Fibroblast of villous mesenchyme (primary cell): ENCODE measurements around the gene LSM14A. TPM values are rescaled to one million over a fixed set of nuclear protein-coding genes. Genes with fewer than 3 reads are reported as not detected.
A peak's percentile ranks its signal among the peaks of the same experiment; 100 is the strongest.

Source experiments
- DNase-seq: peaks from one replicate; pipeline ENCODE4 v3.0.0-alpha.2; 2010; ENCODE audit warnings: low read depth
- H3K4me3 ChIP-seq: 2 replicates; pipeline ENCODE4 v1.5.1; 2011; ENCODE audit warnings: low read depth, mild to moderate bottlenecking, low read length
- CTCF ChIP-seq: IDR thresholded peaks from 2 replicates; pipeline ENCODE4 v1.5.1; 2012; ENCODE audit warnings: low read depth, mild to moderate bottlenecking, low read length; ENCODE audit not compliant: insufficient read depth
- total RNA-seq: library from RNA; depleted of rRNA; stranded (reverse); fragments of >200 nt; gene quantifications from 2 replicates; pipeline ENCODE4 v1.2.3, GENCODE V29; 2012

The LSM14A gene
- total RNA-seq, 1 donor: 72.1 TPM

- H3K4me3 ChIP-seq: no peak overlapping the region
- peak; percentile 59 for DNase-seq
- TF ChIP-seq CTCF: no peak
Measured at GRCh38 chr19:34269968-34270621, 97.8 kb downstream of the LSM14A start.

- H3K4me3 ChIP-seq: no peak overlapping the region
- no peak for TF ChIP-seq CTCF
- DNase-seq: no peak
Measured at GRCh38 chr19:34273121-34273520, 100.8 kb downstream of the LSM14A start.

GRCh38 chr19:34274284-34274826 lies 102.1 kb downstream of the LSM14A start:
- peak overlapping the region; percentile 23 for H3K4me3 ChIP-seq
- TF ChIP-seq CTCF: no peak
- DNase-seq: no peak

GRCh38 chr19:34274827-34275625 lies 102.7 kb downstream of the LSM14A start:
- H3K4me3 ChIP-seq: peak overlapping the region; percentile 23
- peak; percentile 89 for DNase-seq
- TF ChIP-seq CTCF: peak; percentile 17

- DNase-seq: no peak
- TF ChIP-seq CTCF: no peak
- no peak overlapping the region for H3K4me3 ChIP-seq
Measured at GRCh38 chr19:34275705-34276104, 103.4 kb downstream of the LSM14A start.

- DNase-seq: no peak
- no peak for TF ChIP-seq CTCF
- H3K4me3 ChIP-seq: no peak overlapping the region
Measured at GRCh38 chr19:34276614-34277013, 104.3 kb downstream of the LSM14A start.
